NCI-H1417 (cell line): ENCODE measurements around the gene SHKBP1.
A peak's percentile ranks its signal among the peaks of the same experiment; 100 is the strongest.

Source experiments
- DNase-seq, 3 experiments: peaks; one replicate each; lab custom pipeline; 2025; lab: John Stamatoyannopoulos, UW

Gene SHKBP1

GRCh38 chr19:40601134-40601974 lies 24.7 kb downstream of the SHKBP1 start, which contains the start of gene LTBP4:
TSS of gene LTBP4 (plus strand) at chr19:40601369. CDS start at chr19:40601388, 19 bp downstream.
- DNase-seq, result peak in 2 of 3 experiments; percentile 31 to 45

- no peak for DNase-seq
Measured at GRCh38 chr19:40603071-40603388, 26.4 kb downstream of the SHKBP1 start.

- DNase-seq, result peak; percentile 87 to 97 (median 93)
Measured at GRCh38 chr19:40603389-40604170, 26.9 kb downstream of the SHKBP1 start.

- DNase-seq, result no peak
Measured at GRCh38 chr19:40604171-40604646, 27.5 kb downstream of the SHKBP1 start.

GRCh38 chr19:40604647-40605215 lies 28.1 kb downstream of the SHKBP1 start:
- DNase-seq, result peak in 1 of 3 experiments; percentile 3

DNA sequence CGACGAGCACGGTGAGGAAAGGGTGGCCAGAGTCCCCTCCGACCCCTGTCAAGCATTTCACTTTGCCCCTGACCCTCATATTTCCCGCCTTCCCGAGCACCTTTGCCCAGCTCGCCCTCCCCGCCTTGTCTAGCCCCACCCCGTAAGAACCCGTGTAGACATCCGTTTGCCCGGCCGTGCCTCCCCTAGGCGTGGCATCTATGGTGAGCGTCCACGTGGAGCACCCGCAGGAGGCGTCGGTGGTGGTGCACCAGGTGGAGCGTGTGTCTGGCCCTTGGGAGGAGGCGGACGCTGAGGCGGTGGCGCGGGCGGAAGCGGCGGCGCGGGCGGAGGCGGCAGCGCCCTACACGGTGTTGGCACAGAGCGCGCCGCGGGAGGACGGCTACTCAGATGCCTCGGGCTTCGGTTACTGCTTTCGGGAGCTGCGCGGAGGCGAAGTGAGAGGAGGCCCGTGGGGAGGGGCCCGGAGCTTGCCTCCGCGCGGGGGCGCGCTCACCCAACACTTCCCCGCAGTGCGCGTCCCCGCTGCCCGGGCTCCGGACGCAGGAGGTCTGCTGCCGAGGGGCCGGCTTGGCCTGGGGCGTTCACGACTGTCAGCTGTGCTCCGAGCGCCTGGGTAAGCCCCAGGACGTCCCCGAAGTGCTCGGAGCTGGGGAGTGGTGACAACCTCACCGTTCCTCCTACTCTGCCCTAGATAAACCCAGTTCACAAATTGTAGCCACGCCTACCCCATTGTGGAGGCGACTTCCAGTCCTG lies 28.7 kb downstream of the SHKBP1 start:
- peak; percentile 68 to 74 (median 74) for DNase-seq

DNA sequence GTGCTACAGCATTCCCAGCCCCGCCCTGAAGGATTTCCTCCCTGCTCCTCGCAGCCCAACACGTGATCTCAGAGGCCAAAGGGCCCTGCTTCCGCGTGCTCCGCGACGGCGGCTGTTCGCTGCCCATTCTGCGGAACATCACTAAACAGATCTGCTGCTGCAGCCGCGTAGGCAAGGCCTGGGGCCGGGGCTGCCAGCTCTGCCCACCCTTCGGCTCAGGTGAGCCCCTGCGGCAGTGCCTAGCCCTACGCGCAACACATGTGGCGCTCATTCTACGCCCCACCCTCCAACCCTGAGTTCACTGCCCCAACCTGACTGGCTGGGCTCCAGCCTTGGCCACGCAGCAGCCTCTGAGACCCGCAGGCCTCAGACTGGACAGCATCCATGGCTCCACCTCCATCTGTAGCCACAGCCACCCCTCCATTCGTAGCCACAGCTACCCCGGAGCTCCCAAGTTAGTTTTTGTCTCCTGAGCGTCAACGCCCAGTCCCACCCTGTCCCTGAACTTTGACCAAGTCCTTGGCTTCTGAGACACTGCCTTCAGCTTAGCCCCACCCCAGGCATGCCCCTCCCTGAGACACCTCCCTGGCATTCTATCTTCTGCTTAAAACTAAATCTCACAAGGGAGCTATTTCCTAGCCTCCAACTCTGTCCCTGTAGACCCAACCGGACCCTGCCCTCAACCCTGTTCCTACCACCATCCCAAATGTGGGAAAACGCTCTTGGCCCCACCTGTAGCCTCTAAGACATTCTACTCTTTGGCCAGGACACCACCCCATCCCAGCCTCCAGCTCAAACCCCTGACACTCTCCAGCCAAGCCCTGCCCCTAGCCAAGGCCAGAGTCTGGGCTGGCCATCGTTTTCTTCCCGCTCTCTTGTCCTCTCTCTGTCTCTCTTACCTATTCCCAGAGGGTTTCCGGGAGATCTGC lies 30.9 kb downstream of the SHKBP1 start:
- no peak for DNase-seq

DNA sequence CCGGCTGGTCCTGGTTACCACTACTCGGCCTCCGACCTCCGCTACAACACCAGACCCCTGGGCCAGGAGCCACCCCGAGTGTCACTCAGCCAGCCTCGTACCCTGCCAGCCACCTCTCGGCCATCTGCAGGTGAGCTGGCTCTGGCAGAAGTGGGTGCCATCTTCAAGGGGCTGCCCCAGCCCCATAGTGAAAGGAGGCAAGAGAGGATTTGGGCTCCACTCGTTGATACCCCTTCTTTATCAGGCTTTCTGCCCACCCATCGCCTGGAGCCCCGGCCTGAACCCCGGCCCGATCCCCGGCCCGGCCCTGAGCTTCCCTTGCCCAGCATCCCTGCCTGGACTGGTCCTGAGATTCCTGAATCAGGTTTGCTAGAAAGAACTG lies 31.6 kb downstream of the SHKBP1 start:
- no peak for DNase-seq

DNA sequence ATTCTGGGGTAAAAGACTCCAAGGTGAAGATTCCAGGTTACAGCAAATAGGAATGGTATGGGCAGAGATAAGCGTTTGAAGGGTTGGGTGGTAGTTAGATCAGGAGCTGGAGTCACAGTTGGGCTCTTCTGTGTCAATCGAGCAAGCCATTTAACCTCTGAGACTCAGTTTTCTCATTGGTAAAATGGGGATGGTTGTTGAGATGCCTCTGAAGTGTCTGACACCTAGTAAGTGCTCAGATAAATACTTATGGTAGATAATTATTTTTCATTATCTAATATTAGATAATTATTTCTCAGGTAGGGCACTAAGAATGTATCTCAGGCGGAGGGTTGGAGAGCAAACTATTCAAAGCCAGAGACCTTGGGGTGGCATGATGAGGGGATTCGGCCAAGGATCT lies 32.3 kb downstream of the SHKBP1 start:
- no peak for DNase-seq

DNA sequence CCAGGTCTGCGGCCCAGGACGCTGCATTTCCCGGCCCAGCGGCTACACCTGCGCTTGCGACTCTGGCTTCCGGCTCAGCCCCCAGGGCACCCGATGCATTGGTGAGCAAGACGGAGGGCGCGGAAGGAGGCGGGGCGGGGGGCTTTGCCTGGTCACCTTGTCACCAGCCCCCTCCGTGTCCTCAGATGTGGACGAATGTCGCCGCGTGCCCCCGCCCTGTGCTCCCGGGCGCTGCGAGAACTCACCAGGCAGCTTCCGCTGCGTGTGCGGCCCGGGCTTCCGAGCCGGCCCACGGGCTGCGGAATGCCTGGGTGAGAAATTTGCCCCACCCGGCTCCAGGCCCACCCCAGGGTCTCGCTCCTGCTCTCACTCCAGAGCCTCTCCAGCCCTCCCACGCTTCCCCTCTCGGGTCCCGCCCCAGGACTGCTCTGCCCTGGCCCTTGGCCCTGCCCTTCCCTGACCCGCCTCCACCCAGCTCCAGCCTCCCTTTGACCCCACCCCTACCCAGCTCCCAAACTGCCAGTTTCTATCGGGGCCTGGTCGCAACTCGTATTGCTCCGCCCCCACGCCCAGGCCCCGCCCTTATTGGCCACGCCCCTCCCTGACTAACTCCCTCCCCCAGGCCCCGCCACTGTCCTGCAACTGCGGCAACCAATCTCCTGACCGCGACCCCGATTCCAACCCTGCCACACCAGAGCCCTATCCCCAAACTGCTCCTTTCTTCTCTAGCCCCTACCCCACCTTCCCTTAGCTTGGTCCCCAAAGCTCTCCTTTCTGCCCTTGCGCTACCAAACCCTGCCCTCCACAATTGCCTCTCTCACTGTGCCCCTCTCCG lies 33.1 kb downstream of the SHKBP1 start:
- peak in 2 of 3 experiments; percentile 72 to 76 for DNase-seq

DNA sequence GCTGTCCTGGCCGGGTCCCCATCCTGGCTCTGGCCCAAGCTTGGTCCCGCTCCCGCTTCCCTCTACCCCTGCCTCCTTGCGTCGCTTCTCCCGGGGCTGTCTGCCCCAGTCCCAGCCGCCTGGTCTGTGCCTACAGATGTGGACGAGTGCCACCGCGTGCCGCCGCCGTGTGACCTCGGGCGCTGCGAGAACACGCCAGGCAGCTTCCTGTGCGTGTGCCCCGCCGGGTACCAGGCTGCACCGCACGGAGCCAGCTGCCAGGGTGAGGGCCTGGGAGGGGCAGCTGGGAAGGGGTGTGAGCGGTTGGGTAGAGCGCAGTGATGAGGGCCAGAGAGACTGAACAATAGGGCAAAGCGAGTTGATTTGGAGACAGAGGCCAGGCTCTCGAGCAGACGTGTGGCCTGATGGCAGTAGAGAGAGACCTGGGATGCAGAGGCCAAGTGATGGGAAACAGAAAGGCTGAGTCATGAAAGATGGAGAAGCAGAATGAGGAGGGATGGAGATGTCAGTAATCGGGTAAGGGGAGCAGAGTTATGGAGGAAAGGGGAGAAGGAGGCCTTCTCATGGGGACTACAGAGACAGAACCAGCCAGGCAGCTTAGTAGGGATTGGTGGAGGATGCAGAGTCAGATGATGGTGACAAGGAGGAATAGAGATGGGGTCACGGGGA lies 33.9 kb downstream of the SHKBP1 start:
- DNase-seq, result peak in 2 of 3 experiments; percentile 73 to 75

- DNase-seq, result peak in 2 of 3 experiments; percentile 44 to 46
Measured at GRCh38 chr19:40611096-40611495, 34.4 kb downstream of the SHKBP1 start.

GRCh38 chr19:40611900-40612698 lies 35.4 kb downstream of the SHKBP1 start:
- DNase-seq, result no peak

GRCh38 chr19:40612831-40613689 lies 36.4 kb downstream of the SHKBP1 start:
- peak in 2 of 3 experiments; percentile 2 to 79 for DNase-seq

DNA sequence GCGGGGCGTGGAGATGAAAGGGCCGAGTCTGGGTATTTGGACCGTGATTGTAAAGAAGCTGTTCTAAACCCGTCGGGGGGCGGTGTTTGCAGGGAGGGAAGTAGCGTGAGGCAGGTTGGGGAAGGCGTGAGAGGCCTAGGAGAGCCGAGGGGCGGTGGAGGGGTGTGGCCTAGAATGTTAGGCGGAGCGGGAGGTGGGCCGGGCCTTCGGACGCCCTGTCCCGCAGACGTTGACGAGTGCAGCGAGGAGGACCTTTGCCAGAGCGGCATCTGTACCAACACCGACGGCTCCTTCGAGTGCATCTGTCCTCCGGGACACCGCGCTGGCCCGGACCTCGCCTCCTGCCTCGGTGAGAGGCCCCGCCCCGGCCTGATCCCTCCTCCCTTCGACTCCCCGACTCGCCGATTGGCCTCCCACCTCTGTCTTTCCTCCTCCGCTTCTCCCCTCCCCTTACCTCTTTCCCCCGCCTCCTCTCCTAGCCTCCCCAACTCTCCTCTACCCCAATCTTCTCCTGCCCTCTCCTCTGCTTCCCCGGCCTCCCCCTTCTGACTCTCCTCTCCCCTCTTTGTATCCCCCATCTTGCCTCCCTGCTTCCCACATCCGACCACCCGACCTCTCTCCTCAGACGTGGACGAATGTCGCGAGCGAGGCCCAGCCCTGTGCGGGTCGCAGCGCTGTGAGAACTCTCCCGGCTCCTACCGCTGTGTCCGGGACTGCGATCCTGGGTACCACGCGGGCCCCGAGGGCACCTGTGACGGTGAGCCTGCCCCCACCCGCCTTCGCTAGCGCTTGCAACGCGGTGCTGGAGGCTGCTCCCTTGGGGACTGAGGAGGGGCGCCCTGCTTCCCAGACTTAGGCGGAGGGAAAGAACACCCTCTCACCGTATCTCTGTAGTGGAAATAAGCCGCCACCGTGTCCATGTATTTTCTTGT lies 37.3 kb downstream of the SHKBP1 start:
- DNase-seq, result peak in 1 of 3 experiments; percentile 86
